Skeletal muscle cell (primary cell): ENCODE data around the gene PPM1N.

Experiments
- DNase-seq: peaks from one replicate; pipeline ENCODE4 v3.0.0-alpha.2; 2010; ENCODE audit warnings: low read depth
- H3K4me3 ChIP-seq: 2 replicates; pipeline ENCODE4 v1.5.1; 2011; ENCODE audit warnings: low read depth, mild to moderate bottlenecking, control low read depth, low read length, moderate library complexity

PPM1N gene

GRCh38 chr19:45523642-45524256 is 25.5 kb downstream of the PPM1N start:
- H3K4me3 ChIP-seq, result no peak overlapping the region
- DNase-seq, result no peak

DNA sequence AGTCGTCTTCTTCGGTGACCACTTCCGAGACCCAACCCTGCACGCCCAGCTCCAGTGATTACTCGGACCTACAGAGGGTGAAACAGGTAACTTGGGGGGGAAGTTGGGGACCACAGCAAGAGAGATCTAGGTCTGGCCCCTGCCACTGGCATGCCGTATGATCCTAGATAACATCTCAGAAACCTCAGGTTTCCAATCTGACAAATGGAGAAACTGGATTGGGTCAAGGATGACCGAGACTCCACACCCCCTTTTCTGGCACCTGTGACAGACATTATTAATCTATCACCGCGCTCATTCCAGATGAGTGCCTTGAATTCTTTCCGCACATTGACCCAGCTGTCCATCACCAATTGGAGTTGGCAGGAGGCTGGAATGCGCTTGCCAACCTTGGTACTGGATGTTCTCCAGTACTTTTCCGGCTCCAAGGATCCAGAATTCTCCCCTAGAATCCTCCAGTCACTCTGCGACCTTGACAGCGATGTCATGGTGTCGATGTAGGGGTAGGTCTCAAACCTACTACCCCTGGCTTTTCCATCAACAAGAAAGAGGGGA is 26.4 kb downstream of the PPM1N start:
- no peak for DNase-seq
- H3K4me3 ChIP-seq, result no peak overlapping the region

DNA sequence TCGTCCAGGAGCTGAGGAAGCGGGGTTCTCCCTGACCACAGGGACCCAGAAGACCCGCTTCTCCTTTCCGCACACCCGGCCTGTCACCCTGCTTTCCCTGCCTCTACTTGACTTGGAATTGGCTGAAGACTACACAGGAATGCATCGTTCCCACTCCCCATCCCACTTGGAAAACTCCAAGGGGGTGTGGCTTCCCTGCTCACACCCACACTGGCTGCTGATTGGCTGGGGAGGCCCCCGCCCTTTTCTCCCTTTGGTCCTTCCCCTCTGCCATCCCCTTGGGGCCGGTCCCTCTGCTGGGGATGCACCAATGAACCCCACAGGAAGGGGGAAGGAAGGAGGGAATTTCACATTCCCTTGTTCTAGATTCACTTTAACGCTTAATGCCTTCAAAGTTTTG is 27.9 kb downstream of the PPM1N start:
- DNase-seq, result no peak
- no peak overlapping the region for H3K4me3 ChIP-seq

DNA sequence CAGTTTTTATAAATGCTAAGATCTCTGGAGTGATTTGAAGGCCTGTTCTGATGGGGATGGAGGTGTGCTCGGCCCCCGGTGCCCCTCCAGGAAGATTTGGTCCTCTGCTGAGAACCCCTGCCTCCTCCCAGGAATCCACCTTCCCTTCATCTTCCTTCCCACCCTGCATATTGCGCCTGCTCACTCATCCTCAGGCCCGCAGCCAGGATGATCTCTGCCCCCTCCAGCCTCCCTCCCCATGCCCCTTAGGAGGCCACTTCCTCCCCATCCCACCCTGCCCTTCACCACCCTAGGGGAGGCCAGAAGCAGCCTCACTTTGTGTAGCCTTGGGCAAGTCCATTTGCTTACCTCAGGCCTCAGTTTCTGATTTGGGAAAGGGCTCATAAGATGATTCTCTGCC is 28.7 kb downstream of the PPM1N start:
- no peak overlapping the region for H3K4me3 ChIP-seq
- DNase-seq, result no peak

DNA sequence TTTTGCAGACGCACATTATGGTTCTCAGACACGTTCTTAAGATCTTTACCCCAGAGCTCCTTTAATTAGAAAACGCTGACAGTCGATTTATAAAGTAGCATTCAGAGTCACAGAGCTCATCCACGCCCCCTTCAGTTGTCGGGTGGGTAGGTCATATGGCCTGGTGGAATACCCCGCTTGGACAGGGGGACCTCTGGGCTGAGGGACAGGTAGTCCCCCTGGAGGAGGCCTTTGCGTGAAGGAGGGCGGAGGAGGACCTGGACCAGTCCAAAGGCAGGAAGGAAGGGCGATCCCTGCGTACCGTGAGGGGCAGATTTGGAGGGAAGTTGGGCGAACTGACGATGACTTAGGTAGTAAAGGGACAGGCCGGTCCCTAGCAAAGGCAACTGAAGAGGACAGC is 29.5 kb downstream of the PPM1N start:
- DNase-seq, result no peak
- no peak overlapping the region for H3K4me3 ChIP-seq

DNA sequence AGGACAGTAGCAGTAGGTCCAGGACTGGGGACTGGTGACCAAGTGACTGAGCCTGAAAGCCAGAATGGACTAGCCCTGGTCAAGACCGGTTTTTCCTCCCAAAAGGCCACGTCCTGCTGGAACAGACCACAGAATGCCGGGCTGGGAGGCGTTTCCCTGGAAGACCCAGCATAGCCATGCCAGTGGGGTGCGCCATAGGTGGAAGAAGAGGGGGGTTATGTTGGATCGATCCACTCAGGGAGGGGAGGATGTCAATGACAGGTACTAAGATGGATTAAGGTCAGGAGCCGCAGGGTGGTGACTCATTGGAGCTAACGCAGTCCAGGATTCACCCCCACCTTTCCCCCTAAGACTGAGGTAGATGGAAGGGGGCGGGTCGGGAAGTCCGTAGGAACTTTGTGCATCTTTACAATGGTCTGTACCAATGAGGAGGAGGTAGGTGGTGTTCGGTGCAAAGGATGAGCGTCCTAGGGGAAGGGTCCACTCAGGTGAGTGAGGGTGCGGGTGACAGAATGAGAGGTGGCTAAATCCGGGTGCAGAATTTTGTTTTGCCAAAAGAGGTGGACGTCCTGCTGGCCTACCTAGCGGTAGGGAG is 30.0 kb downstream of the PPM1N start:
- no peak for DNase-seq
- H3K4me3 ChIP-seq, result no peak overlapping the region

GRCh38 chr19:45528744-45529419 is 30.6 kb downstream of the PPM1N start:
- DNase-seq, result no peak
- H3K4me3 ChIP-seq, result no peak overlapping the region

- no peak for DNase-seq
- H3K4me3 ChIP-seq, result no peak overlapping the region
Measured at GRCh38 chr19:45529420-45529785, 31.2 kb downstream of the PPM1N start.

DNA sequence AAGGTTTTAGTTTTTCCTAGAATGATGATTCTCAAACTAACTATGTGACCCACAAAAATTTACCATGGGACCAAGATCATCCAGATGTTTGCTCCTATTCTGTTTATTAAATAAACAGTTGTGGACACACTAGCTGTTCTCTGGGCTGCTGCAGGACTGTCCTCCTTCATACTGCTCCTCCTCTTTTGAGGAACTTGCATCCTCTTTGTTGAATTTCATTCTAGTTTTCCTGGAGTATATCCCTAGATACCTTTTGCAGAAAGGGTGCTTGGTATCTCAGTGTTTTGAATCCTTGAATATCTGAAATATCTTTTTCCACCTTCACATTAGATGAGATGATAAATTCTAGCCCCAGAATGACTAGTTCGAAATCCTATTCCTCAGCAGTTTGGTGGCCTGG is 33.1 kb downstream of the PPM1N start:
- DNase-seq, result no peak
- H3K4me3 ChIP-seq, result no peak overlapping the region

DNA sequence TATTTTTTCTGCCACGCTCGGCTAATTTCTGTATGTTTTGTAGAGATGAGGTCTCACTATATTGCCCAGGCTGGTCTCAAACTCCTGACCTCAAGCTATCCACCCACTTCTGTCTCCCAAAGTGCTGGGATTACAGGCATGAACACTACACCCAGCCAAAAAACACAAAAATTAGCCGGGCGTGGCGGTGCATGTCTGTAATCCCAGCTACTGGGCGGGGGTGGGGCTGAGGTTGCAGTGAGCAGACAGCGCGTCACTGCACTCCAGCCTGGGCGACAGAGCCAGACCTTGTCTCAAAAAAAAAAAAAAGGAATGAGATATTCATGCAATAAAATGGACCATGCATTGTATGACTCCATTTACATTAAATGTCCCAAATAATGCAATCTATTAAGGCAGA is 41.2 kb downstream of the PPM1N start:
- DNase-seq, result no peak
- H3K4me3 ChIP-seq, result no peak overlapping the region

- H3K4me3 ChIP-seq, result no peak overlapping the region
Measured at GRCh38 chr19:45542234-45542668, 44.0 kb downstream of the PPM1N start.

DNA sequence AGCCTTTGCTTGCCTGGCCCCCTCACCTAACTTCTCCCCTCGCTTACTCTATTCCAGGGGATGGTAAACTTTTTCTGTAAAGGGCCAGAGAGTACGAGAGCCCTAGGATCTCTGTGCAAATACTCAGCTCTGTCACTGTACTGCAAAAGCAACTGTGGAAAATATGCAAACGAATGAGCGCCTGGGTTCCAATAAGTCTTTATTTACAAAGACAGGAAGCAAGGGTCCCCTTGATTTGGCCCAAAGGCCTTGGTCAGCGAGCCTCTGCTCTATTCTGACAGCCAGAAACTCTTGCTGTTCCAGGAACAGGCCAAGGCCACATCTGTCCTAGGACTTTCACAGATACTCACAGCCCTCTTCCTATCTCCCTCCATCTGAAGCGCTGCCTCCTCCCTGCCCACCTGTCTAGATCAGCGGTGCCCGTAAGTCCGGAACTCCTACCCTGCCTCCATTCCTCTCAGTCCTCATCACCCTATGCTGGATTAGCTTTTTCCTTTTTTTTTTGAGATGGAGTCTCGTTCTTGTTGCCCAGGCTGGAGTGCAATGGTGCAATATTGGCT is 49.0 kb downstream of the PPM1N start:
- H3K4me3 ChIP-seq, result no peak overlapping the region
- DNase-seq, result no peak

More at GRCh38 chr19:45542234-45542668, 44.0 kb downstream of the PPM1N start:
- no peak for DNase-seq

- no peak overlapping the region for H3K4me3 ChIP-seq
- no peak for DNase-seq
Measured at GRCh38 chr19:45547965-45548609, 49.8 kb downstream of the PPM1N start.
